Loucy (cell line): Measurements from ENCODE around the gene EIF3K.

Experiments
- H2AFZ ChIP-seq: fragments of 200-600 bp; sonication (generic); 2 replicates; pipeline ENCODE4 v1.6.0; 2016; ENCODE audit warnings: antibody characterized with exemption, mild to moderate bottlenecking, low read length, moderate library complexity
- H3F3A ChIP-seq: fragments of 200-600 bp; 2 replicates; pipeline ENCODE4 v1.6.0; 2016; ENCODE audit warnings: antibody characterized with exemption, low read depth, mild to moderate bottlenecking
- H3K27me3 ChIP-seq: fragments of 200-600 bp; sonication (generic); 2 replicates; pipeline ENCODE4 v1.6.1; 2014; ENCODE audit warnings: low read length, mild to moderate bottlenecking; ENCODE audit not compliant: insufficient read depth, poor library complexity, severe bottlenecking
- H3K36me3 ChIP-seq: fragments of 200-600 bp; sonication (generic); 2 replicates; pipeline ENCODE4 v1.6.1; 2016; ENCODE audit warnings: low read length; ENCODE audit not compliant: insufficient read depth
- H3K4me1 ChIP-seq: fragments of 200-600 bp; sonication (generic); 2 replicates; pipeline ENCODE4 v1.5.1; 2014; ENCODE audit warnings: low read length, mild to moderate bottlenecking; ENCODE audit not compliant: insufficient read depth, poor library complexity, severe bottlenecking
- H3K4me2 ChIP-seq: fragments of 200-600 bp; sonication (generic); 2 replicates; pipeline ENCODE4 v1.6.0; 2014; ENCODE audit warnings: antibody characterized with exemption, low read length, low read depth, mild to moderate bottlenecking; ENCODE audit not compliant: poor library complexity, severe bottlenecking
- H3K4me3 ChIP-seq: fragments of 200-600 bp; sonication (generic); 2 replicates; pipeline ENCODE4 v1.5.1; 2014; ENCODE audit warnings: low read length, mild to moderate bottlenecking, mixed read lengths; ENCODE audit not compliant: poor library complexity, severe bottlenecking
- H3K79me2 ChIP-seq: fragments of 200-600 bp; sonication (generic); 2 replicates; pipeline ENCODE4 v1.6.1; 2014; ENCODE audit warnings: low read length; ENCODE audit not compliant: insufficient read depth
- H3K9ac ChIP-seq: fragments of 200-600 bp; sonication (generic); 2 replicates; pipeline ENCODE4 v1.6.0; 2014; ENCODE audit warnings: mild to moderate bottlenecking, low read depth, low read length, moderate library complexity; ENCODE audit not compliant: poor library complexity, severe bottlenecking
- H3K9me2 ChIP-seq: fragments of 200-600 bp; sonication (generic); replicated peaks from 2 replicates; pipeline ENCODE4 v1.6.1; 2016; ENCODE audit warnings: low read depth, low read length, mixed read lengths
- H3K9me3 ChIP-seq: fragments of 200-600 bp; sonication (generic); 2 replicates; pipeline ENCODE4 v1.6.1; 2014; ENCODE audit warnings: mild to moderate bottlenecking, antibody characterized with exemption, low read length, low read depth; ENCODE audit not compliant: insufficient read depth
- H4K20me1 ChIP-seq: fragments of 200-600 bp; sonication (generic); 2 replicates; pipeline ENCODE4 v1.6.0; 2014; ENCODE audit warnings: antibody characterized with exemption, low read length, mild to moderate bottlenecking; ENCODE audit not compliant: insufficient read depth, poor library complexity, severe bottlenecking
- CTCF ChIP-seq: fragments of 200-600 bp; sonication (generic); conservative IDR thresholded peaks from 2 replicates; pipeline ENCODE4 v1.5.1; 2014; ENCODE audit warnings: mild to moderate bottlenecking, antibody characterized with exemption, low read length
- EZH2phosphoT487 ChIP-seq: fragments of 200-600 bp; IDR thresholded peaks from 2 replicates; pipeline ENCODE4 v1.6.1; 2018; ENCODE audit warnings: antibody characterized with exemption, mild to moderate bottlenecking, moderate library complexity, borderline replicate concordance

Gene EIF3K

GRCh38 chr19:38673030-38673429 is 54.0 kb downstream of the EIF3K start:
- Histone ChIP-seq H3K9ac (no peak overlapping the region), H3K36me3 (peaks cover 16% of the 10 kb centered on the region; the same call in 1 of the 2 replicates), H3K79me2 (peaks cover 96% of the 10 kb centered on the region), H3K4me3 (no peak overlapping the region), H3K9me2 (no peaks in the 10 kb centered on the region), H3F3A (peaks cover 5% of the 10 kb centered on the region; the same call in 1 of the 2 replicates), H3K27me3 (no peaks in the 10 kb centered on the region), H3K4me2 (no peak overlapping the region), H2AFZ (no peak overlapping the region), H4K20me1 (peaks cover 22% of the 10 kb centered on the region), H3K9me3 (no peaks in the 10 kb centered on the region), H3K4me1 (peaks cover 71% of the 10 kb centered on the region)
- TF ChIP-seq EZH2phosphoT487 (no peak), CTCF (no peak)

GRCh38 chr19:38674388-38675171 is 55.6 kb downstream of the EIF3K start:
- Histone ChIP-seq H3K9me3 (no peaks in the 10 kb centered on the region), H3K79me2 (peaks cover 96% of the 10 kb centered on the region), H3K9ac (peak overlapping the region; percentile 57), H3K36me3 (peaks cover 21% of the 10 kb centered on the region; the same call in 1 of the 2 replicates), H3K9me2 (no peaks in the 10 kb centered on the region), H3F3A (peaks cover 5% of the 10 kb centered on the region; the same call in 1 of the 2 replicates), H3K4me3 (no peak overlapping the region), H3K27me3 (no peaks in the 10 kb centered on the region), H2AFZ (no peak overlapping the region), H4K20me1 (peaks cover 30% of the 10 kb centered on the region), H3K4me1 (peaks cover 67% of the 10 kb centered on the region), H3K4me2 (peak overlapping the region; percentile 43)
- TF ChIP-seq EZH2phosphoT487 (no peak), CTCF (no peak)

- Histone ChIP-seq H3K4me2 (peak overlapping the region; percentile 43), H2AFZ (no peak overlapping the region), H3F3A (peaks cover 5% of the 10 kb centered on the region; the same call in 1 of the 2 replicates), H3K4me3 (no peak overlapping the region), H3K9me2 (no peaks in the 10 kb centered on the region), H3K36me3 (peaks cover 21% of the 10 kb centered on the region; the same call in 1 of the 2 replicates), H3K27me3 (no peaks in the 10 kb centered on the region), H4K20me1 (peaks cover 38% of the 10 kb centered on the region), H3K9ac (peak overlapping the region; percentile 57), H3K9me3 (no peaks in the 10 kb centered on the region), H3K79me2 (peaks cover 96% of the 10 kb centered on the region), H3K4me1 (peaks cover 66% of the 10 kb centered on the region)
- TF ChIP-seq CTCF (peak; percentile 57), EZH2phosphoT487 (no peak)
Measured at GRCh38 chr19:38675611-38676010, 56.6 kb downstream of the EIF3K start.
